ENCODE results near the gene CLIC3.

The CLIC3 gene

DNA sequence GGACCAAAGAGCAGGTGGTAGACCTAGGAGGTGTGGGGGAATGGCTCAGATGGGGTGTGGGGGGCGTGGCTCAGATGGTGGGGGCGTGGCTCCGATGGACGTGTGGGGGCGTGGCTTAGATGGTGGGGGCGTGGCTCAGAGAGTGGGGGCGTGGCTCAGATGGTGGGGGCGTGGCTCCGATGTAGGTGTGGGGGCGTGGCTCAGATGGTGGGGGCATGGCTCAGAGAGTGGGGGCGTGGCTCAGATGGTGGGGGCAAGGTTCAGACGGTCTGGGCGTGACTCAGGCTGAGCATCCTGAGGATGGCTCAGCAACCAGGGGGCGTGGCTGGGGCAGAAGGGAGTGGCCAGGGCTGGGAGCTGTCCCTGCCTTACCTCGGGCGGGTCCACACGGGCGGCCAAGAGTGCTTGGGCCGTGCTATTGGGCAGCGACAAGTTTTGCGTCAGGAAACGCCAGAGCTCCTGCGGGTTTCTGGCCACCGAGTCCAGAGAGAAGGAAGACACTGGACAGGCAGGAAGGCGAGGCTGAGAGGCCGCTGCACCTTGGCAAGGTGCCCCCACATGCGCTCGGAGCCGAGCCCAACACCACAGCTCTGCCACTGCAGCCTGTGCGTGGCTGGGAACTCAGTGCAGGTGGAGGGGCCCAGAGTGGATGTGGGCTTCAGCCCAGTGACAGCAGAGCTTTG, 25.8 kb upstream of the CLIC3 start:
- peak; percentile 65 for DNase-seq (ENCODE audit: low read depth)
- Histone ChIP-seq H3K4me1 (ENCODE audit: control insufficient read depth, insufficient read depth, low read length) (peaks cover 6% of the 10 kb centered on the region), H3K9ac (ENCODE audit: low read length) (no peak overlapping the region), H3K27me3 (replicated peaks; ENCODE audit: control insufficient read depth, insufficient read depth, low read length) (no peaks in the 10 kb centered on the region), H3K9me3 (ENCODE audit: control insufficient read depth, low read length) (no peaks in the 10 kb centered on the region), H3K36me3 (ENCODE audit: control insufficient read depth, insufficient read depth, low read length, severe bottlenecking) (peaks cover under 1% of the 10 kb centered on the region), H3K4me3 (ENCODE audit: low read length) (no peak overlapping the region)

DNA sequence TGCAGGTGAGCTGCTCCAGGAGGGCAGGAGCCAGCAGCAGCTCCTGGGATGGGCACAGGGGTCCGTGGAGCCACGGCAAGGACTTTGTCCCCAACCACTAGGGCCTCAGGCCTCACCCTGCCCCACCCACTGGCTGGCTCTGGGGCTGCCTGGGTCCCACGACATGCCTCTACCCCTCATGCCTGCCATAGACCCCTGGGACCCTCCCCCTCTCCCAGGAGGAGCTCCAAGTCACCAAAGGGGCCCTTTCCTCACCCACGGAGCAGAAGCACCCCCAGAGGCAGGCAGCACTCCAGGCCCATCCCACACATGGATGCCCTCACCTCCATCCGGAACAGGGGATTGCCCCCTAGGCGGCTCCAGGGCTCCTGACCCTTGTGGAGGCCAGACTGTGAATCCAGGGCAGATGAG, 25.2 kb upstream of the CLIC3 start:
- no peaks in the 10 kb centered on the region for H3K9me3 ChIP-seq (ENCODE audit: control insufficient read depth, low read length)
- no peak overlapping the region for H3K4me3 ChIP-seq (ENCODE audit: low read length)
- peaks cover 4% of the 10 kb centered on the region for H3K4me1 ChIP-seq (ENCODE audit: control insufficient read depth, insufficient read depth, low read length)
- no peaks in the 10 kb centered on the region for H3K27me3 ChIP-seq (replicated peaks; ENCODE audit: control insufficient read depth, insufficient read depth, low read length)
- H3K9ac ChIP-seq (ENCODE audit: low read length): no peak overlapping the region
- peaks cover 6% of the 10 kb centered on the region for H3K36me3 ChIP-seq (ENCODE audit: control insufficient read depth, insufficient read depth, low read length, severe bottlenecking)
- no peak for DNase-seq (ENCODE audit: low read depth)

DNA sequence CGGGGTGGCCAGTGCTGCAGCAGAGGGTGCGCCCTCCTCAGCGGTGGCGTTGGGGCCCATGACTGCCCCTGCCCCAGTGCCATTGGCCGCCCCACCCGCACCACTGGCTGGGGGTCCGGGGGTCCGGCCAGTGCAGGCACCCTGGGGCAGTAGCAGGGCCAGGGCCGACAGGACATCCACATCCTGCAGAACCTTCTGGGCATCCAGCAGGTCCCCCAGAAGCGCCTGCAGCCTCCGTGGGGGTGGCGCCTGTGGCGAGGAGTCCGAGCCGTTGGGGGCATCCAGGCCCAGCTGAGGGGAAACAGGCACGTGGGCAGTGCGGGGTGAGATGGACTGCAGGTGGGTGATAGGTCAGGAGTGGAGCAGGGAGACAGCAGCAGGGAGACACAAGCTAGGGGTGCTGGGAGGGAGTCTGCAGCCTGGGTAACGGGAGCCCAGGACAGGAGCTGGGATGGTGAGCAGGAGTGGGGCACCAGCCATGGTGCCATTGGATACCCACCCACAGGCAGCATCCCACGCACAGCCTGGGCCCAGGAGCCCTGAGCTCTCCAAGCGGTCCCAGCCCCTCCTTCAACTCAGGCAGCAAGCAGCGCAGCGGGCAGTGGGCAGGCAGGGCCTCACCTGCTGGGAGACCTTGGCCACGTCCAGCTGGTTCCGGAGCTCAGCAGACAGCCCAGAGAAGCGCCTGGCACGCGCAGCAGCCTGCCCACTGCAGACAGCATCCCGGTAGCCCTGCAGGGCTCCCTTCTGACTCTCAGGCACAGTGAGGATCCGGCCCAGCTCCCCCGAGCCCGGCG, 24.6 kb upstream of the CLIC3 start:
- Histone ChIP-seq H3K4me1 (ENCODE audit: control insufficient read depth, insufficient read depth, low read length) (peaks cover 4% of the 10 kb centered on the region), H3K36me3 (ENCODE audit: control insufficient read depth, insufficient read depth, low read length, severe bottlenecking) (peaks cover 11% of the 10 kb centered on the region), H3K4me3 (ENCODE audit: low read length) (no peak overlapping the region), H3K9ac (ENCODE audit: low read length) (no peak overlapping the region), H3K27me3 (replicated peaks; ENCODE audit: control insufficient read depth, insufficient read depth, low read length) (no peaks in the 10 kb centered on the region), H3K9me3 (ENCODE audit: control insufficient read depth, low read length) (no peaks in the 10 kb centered on the region)
- no peak for DNase-seq (ENCODE audit: low read depth)

DNA sequence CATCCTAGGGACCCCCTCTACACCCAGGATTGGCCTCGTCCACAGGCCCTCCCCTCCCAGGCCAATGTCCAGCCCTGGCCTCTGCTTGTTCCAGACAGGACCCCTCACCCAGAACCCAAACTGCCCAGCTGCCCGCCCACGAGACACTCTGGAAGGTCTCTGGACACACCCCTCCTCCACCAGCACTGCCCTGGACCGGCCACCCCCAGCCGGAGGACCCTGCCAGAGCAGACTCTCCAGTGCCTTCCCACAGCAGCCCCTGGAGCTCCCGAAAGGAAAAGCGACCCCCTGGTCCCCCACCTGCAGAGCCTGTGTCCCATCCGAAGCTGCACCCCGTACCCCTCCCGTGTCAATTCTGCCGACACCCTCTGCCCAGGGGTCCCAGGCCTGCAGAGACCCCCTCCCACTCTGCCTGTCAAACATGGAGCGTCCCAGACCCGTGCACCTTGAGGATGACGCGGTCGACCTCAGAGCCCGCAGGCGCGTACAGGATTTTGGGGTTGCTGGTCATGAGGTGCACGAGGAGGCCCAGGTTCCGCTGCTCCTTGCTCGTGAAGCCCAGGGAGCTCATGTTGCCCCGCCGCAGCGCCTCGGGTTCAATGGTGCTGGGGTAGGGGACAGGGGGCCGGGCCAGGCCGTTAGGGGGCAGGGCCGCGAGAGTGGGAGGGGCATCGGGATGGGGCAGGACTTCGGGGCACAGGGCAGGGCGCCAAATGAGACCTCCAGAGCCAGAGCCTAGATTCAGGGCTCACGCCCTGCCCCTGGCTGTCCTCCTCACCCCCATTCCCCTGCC, 23.7 kb upstream of the CLIC3 start:
- no peak for DNase-seq (ENCODE audit: low read depth)
- Histone ChIP-seq H3K4me1 (ENCODE audit: control insufficient read depth, insufficient read depth, low read length) (peaks cover 4% of the 10 kb centered on the region), H3K9me3 (ENCODE audit: control insufficient read depth, low read length) (no peaks in the 10 kb centered on the region)

DNA sequence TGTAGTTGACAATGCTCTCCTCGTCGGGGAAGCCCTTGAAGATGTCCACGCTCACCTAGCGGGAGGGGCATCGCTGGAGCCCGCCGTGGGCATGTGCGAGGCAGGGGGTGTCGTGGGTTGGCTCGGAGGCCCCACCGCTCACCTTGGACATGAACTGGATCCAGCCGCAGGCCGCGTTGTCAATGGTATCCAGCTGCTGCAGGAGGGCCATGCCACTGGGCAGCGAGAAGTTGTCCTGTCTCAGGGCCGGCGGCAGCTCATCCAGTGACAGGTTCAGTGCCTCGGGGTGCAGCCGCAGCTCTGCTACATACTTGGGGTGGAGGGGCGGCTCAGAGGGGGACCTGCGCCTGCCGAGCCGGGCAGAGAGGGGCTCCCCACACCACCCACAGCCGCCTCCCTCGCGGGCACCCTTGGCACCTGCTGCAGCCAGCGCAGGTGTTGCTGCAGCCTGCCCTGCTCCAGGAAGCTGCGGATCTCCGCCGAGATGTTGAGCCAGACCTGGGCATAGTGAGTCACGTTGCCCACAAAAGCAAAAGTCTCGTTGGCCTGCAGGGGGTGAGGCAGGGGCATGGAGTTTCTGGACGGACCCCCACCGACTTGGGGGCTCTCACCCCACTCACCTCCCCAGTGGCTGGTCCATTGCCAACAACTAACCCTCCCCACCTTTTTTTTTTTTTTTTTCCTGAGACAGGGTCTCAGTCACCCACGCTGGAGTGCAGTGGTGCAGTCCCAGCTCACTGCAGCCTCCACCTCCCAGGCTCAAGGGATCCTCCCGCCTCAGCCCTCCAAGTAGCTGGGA, 22.6 kb upstream of the CLIC3 start:
- H3K9ac ChIP-seq (ENCODE audit: low read length): no peak overlapping the region
- DNase-seq (ENCODE audit: low read depth): no peak
- H3K4me3 ChIP-seq (ENCODE audit: low read length): no peak overlapping the region
- peaks cover 4% of the 10 kb centered on the region for H3K4me1 ChIP-seq (ENCODE audit: control insufficient read depth, insufficient read depth, low read length)
- no peaks in the 10 kb centered on the region for H3K27me3 ChIP-seq (replicated peaks; ENCODE audit: control insufficient read depth, insufficient read depth, low read length)
- no peaks in the 10 kb centered on the region for H3K9me3 ChIP-seq (ENCODE audit: control insufficient read depth, low read length)
- H3K36me3 ChIP-seq (ENCODE audit: control insufficient read depth, insufficient read depth, low read length, severe bottlenecking): peaks cover 20% of the 10 kb centered on the region

More for the DNA sequence above, 23.7 kb upstream of the CLIC3 start:
- H3K36me3 ChIP-seq (ENCODE audit: control insufficient read depth, insufficient read depth, low read length, severe bottlenecking): peaks cover 16% of the 10 kb centered on the region
- H3K27me3 ChIP-seq (replicated peaks; ENCODE audit: control insufficient read depth, insufficient read depth, low read length): no peaks in the 10 kb centered on the region
- no peak overlapping the region for H3K9ac ChIP-seq (ENCODE audit: low read length)
- H3K4me3 ChIP-seq (ENCODE audit: low read length): no peak overlapping the region

DNA sequence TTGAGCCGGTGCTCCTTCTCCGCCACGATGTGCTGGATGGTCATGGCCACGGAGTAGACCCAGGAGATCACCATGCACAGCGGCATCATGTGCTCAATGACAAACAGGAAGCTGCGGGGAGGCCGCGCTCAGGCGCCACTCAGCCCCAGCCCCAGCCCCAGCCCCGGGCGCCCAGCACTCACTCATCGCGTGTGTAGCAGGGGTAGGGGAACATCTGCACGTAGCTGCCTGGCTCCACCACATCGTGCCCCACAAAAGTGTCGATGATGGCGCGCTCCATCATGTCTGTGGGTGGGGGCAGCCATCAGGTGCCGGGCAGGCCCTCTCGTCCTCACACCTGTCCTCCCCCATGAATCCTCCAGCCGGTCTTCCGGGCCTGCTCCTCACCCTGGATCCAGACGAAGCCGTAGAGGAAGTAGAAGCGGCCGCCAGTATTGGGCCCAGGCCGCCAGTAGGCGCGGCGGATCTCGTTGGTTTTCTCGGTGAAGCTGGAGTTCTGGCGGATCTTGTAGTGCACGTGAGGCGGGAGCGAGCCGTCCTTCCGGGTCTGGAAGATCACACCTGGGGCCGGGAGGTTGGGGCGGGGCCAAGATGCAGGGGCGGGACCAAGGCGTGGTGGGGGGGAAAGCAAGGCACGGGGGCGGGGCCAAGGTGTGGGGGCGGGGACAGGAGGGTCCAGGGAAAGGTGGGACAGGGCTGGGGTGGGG, 21.6 kb upstream of the CLIC3 start:
- Histone ChIP-seq H3K4me3 (ENCODE audit: low read length) (no peak overlapping the region), H3K4me1 (ENCODE audit: control insufficient read depth, insufficient read depth, low read length) (no peaks in the 10 kb centered on the region), H3K36me3 (ENCODE audit: control insufficient read depth, insufficient read depth, low read length, severe bottlenecking) (peaks cover 20% of the 10 kb centered on the region), H3K27me3 (replicated peaks; ENCODE audit: control insufficient read depth, insufficient read depth, low read length) (no peaks in the 10 kb centered on the region), H3K9me3 (ENCODE audit: control insufficient read depth, low read length) (no peaks in the 10 kb centered on the region), H3K9ac (ENCODE audit: low read length) (no peak overlapping the region)
- no peak for DNase-seq (ENCODE audit: low read depth)

DNA sequence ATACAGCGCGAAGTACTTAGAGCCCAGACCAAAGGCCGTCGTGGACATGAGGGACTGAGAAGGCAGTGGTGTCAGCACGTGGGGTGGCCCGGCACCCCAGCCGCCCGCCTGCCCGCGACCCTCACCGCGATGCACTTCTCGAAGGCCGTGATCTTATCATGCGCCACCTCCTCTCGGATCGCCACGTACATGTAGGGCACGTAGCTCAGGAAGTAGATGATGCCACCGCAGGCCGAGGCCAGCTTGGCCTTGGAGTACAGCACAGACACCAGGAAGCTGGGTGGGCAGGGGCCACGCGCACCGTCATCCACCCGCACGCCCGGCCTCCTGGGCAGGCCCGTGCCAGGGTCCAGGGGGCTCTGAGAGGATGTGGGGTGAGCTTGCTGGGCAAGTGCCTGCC, 20.7 kb upstream of the CLIC3 start:
- H3K27me3 ChIP-seq (replicated peaks; ENCODE audit: control insufficient read depth, insufficient read depth, low read length): no peaks in the 10 kb centered on the region
- H3K4me1 ChIP-seq (ENCODE audit: control insufficient read depth, insufficient read depth, low read length): no peaks in the 10 kb centered on the region
- no peaks in the 10 kb centered on the region for H3K9me3 ChIP-seq (ENCODE audit: control insufficient read depth, low read length)
- H3K36me3 ChIP-seq (ENCODE audit: control insufficient read depth, insufficient read depth, low read length, severe bottlenecking): peaks cover 23% of the 10 kb centered on the region
- DNase-seq (ENCODE audit: low read depth): no peak
- H3K9ac ChIP-seq (ENCODE audit: low read length): no peak overlapping the region
- H3K4me3 ChIP-seq (ENCODE audit: low read length): no peak overlapping the region

DNA sequence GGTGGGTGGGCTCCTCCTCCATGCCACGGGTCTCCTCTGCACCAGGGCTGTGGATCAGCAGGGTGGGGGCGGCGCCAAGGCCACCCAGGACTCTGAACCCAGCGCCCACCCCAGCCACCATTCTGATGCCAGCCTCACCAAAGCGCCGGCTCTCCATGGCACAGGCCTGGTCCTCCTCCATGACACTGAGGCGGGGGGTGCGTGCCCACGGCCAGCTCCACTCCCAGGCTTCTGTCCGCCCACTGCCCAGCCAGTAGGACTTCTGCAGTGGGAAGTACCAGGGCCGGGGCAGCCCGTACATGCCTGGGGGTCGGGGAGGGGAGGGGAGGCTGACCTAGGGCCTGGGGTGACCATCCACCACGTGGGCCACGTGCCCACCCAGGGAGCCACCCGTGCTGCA, 20.1 kb upstream of the CLIC3 start:
- Histone ChIP-seq H3K4me3 (ENCODE audit: low read length) (no peak overlapping the region), H3K9me3 (ENCODE audit: control insufficient read depth, low read length) (no peaks in the 10 kb centered on the region), H3K4me1 (ENCODE audit: control insufficient read depth, insufficient read depth, low read length) (no peaks in the 10 kb centered on the region), H3K27me3 (replicated peaks; ENCODE audit: control insufficient read depth, insufficient read depth, low read length) (no peaks in the 10 kb centered on the region), H3K9ac (ENCODE audit: low read length) (no peak overlapping the region), H3K36me3 (ENCODE audit: control insufficient read depth, insufficient read depth, low read length, severe bottlenecking) (peaks cover 23% of the 10 kb centered on the region)
- no peak for DNase-seq (ENCODE audit: low read depth)

DNA sequence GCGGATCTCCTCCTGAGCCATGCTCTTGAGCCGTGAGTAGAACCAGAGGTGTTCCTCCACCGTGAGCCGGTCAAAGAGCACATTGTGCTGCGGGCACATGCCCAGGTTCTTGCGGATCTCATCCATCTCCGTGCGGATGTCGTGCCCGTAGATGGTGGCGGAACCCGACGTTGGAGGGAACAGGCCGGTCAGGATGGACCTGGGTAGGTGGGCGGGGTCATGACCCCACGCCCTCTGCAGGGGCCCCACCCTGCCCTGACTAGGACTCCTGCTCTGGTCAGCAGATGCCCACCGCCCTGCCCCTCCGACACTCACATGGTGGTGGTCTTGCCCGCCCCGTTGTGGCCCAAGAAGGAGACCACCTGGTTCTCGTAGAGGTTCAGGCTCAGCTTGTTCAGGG, 19.6 kb upstream of the CLIC3 start:
- Histone ChIP-seq H3K9me3 (ENCODE audit: control insufficient read depth, low read length) (no peaks in the 10 kb centered on the region), H3K36me3 (ENCODE audit: control insufficient read depth, insufficient read depth, low read length, severe bottlenecking) (peaks cover 23% of the 10 kb centered on the region), H3K4me1 (ENCODE audit: control insufficient read depth, insufficient read depth, low read length) (no peaks in the 10 kb centered on the region), H3K9ac (ENCODE audit: low read length) (no peak overlapping the region), H3K4me3 (ENCODE audit: low read length) (no peak overlapping the region), H3K27me3 (replicated peaks; ENCODE audit: control insufficient read depth, insufficient read depth, low read length) (no peaks in the 10 kb centered on the region)
- DNase-seq (ENCODE audit: low read depth): no peak

DNA sequence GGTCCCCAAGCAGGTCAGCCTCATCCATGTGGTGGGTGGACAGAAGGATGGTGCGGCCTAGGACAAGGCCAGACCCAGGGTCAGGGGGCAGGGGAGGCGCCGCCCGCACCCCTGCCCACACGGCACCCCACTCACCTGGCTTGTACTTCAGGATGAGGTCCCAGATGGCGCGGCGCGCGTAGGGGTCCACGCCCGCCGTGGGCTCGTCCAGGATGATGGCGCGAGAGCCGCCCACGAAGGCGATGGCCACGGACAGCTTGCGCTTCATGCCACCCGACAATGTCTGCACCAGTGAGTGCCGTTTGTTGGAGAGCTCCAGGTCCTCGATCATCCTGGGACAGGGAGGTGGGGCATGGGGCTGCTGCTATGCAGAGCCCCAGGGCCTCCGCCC, 19.2 kb upstream of the CLIC3 start:
- Histone ChIP-seq H3K36me3 (ENCODE audit: control insufficient read depth, insufficient read depth, low read length, severe bottlenecking) (peaks cover 23% of the 10 kb centered on the region), H3K9ac (ENCODE audit: low read length) (no peak overlapping the region), H3K4me1 (ENCODE audit: control insufficient read depth, insufficient read depth, low read length) (no peaks in the 10 kb centered on the region), H3K9me3 (ENCODE audit: control insufficient read depth, low read length) (no peaks in the 10 kb centered on the region), H3K4me3 (ENCODE audit: low read length) (no peak overlapping the region), H3K27me3 (replicated peaks; ENCODE audit: control insufficient read depth, insufficient read depth, low read length) (no peaks in the 10 kb centered on the region)
- DNase-seq (ENCODE audit: low read depth): no peak
